Activated CD4-positive, alpha-beta T cell treated with anti-CD3 and anti-CD28 coated beads for 48 hours (primary cell): Measurements from ENCODE around the gene AGK.
A peak's percentile ranks its signal among the peaks of the same experiment; 100 is the strongest.
"Not testable (repeated sequence)": the region's sequence is repeated elsewhere in the genome, so short reads cannot be mapped to it uniquely, and the experiment has no call there.

Experiments
- DNase-seq: peaks from one replicate; pipeline ENCODE4 v3.0.0-alpha.2; 2020

AGK gene

DNA sequence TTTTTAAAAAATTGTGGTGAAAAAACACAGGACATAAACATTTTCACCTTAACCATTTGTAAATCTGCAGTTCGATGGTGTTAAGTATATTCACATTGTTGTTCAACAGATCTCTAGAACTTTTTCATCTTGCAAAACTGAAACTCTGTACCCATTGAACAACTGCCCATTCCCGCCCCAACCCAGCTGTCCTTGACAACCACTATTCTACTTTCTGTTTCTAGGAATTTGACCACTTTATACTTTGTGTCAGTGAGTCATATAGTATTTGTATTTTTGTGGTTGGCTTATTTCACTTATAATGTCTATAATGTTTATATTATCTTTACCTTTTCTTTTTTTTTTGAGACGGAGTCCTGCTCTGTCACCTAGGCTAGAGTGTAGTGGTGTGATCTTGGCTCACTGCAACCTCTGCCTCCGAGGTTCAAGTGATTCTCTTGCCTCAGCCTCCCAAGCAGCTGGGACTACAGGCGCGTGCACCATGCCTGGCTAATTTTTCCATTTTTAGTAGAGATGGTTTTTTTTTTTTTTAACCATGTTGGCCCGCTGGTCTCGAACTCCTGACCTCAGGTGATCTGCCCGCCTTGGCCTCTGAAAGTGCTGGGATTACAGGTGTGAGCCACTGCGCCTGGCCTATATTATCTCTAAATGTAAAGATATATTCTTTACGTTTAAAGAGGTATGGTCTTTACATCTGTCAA, 6.8 kb downstream of the AGK start:
- DNase-seq, result peak; percentile 44

DNA sequence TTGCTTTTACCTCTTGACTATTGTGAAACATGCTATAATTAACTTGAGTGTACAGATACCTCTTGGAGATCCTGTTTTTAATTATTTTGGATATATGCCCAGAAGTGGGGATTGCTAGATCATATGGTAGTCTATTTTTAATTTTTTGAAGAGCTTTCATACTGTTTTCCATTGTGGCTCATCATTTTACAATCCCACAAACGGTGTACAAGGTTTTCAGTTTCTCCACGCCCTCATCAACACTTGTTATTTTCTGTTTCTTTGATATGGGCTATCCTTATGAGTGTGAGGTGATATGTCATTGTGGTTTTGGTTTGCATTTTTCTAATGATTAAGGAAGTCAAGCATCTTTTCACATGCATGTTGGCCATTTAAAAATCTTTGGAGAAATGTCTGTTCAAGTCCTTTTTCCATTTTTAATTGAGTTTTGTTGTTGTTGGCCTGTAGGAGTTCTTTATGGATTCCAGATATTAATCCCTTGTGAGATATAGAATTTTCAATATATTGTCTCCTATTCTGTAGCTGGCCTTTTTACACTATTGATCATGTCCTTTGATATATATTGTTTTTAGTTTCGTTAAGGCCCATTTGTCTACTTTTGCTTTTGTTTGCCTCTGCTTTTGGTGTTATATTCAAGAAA, 7.5 kb downstream of the AGK start:
- DNase-seq, result peak; percentile 14

DNA sequence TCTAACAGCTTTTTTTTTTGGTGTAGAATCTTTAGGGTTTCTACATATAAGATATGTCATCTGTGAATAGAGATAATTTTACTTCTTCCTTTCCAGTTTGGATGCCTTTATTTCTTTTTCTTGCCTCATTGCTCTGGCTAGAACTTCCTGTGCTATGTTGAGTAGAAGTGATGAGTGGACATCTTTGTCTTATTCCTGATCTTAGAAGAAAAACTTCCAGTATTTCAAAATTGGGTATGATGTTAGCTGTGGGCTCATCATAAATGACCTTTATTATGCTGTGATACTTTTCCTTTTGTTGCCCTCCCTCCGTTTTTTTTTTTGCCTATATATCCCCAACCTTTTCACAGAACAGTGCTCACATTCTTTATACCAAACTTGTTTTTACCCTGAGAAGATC, 8.8 kb downstream of the AGK start:
- DNase-seq, result no peak

DNA sequence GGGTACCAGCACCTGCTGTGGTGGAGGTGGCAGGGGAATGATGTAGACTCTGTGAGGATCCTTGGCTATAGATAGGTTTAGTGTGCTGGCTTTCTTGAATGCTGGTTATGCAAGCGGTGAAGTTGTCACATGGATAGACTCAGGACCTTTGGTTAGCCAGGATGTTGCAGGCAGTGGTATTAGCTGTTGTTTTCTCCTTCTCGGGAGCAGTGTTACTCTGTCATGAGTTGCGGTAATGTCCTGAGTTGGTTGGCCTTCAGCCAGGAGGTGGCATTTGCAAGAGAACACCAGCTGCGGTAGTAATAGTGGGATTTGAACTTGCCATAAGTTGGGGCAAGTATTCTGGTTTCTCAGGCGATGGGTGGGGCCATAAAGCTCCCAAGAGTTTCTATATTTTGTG, 10.8 kb downstream of the AGK start:
- DNase-seq, result no peak

DNA sequence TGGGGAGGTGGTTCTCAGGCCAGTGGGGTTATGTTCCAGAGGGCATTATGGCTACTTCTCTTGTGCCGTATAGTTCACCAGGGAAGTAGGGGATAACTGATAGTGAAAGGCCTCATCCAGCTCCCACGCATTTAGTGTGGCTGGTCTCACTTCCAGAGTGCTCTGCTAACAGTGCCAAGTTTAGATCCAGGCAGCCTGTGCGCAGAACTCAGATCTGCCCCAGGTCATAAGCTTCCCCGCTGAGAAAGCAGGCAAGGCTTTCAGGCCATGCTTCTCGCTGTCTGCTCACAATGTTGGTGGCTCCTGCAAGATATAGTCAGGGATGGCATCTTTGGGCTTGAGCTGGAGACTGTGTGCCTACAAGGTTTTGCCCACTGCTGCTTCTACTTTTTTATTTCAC, 11.3 kb downstream of the AGK start:
- no peak for DNase-seq

DNA sequence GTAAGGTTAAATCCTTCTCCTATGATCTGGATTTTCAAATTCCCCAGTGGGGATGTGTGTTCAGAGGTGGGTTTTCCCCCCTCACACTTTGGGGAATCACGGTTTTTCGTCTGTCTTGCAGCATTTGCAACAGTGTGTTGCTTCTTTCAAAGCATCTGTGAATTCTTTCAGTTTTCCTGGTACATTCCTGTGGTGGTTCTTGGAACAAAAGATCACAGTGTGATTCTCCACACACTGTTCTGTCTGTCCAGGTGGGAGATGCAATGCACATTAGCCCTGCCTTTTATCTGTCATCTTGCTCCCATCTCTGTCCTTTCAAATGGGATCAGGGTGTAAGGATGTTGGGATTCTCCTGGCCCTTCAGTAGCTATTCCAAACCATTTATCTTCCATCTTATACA, 11.8 kb downstream of the AGK start:
- no peak for DNase-seq

DNA sequence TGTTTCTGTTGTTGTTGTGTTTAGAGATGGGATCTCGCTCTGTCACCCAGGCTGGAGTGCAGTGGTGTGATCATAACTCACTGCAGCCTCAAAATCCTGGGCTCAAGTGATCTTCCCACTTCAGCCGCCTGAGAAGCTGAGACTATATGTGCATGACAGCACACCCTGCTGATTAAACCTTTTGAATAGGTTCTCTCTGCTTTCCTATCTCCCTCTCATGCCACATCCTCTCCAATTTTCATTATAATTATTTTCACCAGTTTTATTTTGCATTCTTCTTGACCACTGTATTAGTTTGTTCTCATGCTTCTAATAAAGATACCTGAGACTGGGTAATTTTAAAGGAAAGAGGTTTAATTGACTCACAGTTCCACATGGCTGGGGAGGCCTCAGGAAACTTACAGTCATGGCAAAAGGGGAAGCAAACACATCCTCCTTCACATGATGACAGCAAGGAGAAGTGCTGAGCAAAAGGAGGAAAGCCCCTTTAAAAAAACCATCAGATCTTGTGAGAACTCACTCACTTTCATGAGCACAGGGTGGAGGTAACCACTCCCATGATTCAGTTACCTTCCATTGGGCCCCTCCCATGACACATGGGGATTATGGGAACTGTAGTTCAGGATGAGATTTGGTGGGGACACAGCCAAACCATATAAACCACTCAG, 12.9 kb downstream of the AGK start:
- peak; percentile 58 for DNase-seq

DNA sequence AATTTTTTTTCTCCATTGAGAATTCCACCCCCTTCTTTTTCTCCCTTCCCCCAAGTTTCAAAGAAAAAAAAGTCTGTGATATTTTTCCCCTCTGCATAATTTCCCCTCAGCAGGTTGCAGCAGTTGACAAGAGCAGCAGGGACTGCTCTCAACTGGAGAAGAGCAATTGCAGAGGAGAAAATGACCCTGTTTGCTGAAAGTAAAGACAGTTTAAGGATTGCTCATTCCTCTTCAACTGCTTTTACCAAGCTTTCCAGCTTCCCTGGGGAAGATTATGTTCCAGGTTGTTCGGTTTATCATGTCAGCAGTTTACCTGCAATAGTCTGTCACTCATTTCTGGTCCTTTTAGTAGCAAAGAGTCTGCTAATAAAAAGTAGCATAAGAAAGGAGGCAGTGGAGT, 16.2 kb downstream of the AGK start:
- DNase-seq, result no peak

DNA sequence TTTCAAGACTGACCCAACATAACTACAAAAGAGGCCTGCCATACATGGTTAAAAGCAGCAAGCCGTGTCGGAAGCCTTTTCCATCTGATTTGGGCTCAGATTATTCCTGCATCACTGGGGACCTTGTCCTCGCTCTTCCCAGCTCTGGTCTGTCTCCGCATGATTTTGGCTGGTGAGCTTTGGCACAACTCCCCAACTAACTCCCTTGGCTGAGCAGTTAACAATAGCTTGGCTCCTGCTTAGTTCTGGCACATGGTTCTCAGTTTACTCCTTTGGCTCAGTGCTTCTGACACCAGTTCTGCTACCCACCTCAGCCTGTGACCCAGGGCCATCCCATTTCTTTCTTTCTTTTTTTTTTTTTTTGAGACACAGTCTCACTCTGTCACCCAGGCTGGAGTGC, 17.0 kb downstream of the AGK start:
- DNase-seq, result no peak

DNA sequence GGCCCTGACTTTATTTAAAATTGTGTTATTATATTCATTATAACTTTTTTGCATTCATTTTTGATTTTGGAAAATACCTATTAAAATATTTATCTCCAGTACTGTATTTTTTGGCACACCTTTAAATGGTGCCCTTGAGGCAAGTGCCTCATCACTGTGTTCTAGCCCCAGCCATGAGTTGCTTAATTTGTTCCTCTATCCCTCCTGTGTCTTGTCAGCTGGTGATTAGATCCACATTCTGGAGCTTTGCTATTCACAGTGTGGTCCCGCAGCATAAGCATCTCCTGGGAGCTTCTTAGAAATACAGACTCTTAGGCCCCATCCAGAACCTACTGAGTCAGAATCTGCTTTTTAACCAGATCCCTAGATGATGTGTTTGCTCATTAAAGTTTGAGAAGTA, 19.8 kb downstream of the AGK start:
- no peak for DNase-seq

DNA sequence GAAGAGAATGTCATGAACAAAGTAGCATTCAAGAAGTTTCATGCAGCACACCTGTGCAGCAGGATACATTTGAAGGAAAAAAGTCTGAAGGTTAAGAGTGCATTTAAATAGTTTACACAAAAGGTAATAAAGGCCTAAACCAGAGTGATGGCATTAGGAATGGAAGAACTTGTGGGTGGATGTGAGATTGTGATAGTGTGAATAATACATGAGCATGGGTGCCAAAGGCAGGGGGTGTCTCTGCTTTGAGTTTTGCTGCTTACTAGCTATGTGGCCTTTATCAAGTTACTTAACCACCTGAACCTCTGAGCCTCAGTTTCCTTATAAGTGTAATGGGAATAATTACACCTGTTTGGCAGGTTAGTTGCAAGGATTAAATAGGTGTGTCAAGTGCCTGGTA, 21.0 kb downstream of the AGK start:
- DNase-seq, result no peak

DNA sequence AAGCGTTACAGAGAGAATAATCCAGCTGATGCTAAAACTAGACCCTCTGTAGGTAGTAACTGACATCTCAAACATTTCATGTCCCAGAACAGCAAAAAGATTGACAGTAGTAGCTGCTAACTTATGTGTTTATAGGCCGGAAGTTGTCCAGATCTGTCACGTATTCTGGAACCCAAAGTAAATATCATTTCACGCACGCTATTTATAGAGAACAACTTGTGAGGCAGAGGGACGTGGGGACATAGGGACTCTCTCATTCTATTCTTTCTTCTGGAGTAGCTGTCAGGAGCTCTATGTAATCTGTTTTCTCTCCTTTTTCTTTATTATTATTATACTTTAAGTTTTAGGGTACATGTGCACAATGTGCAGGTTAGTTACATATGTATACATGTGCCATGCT, 22.3 kb downstream of the AGK start:
- DNase-seq, result no peak

DNA sequence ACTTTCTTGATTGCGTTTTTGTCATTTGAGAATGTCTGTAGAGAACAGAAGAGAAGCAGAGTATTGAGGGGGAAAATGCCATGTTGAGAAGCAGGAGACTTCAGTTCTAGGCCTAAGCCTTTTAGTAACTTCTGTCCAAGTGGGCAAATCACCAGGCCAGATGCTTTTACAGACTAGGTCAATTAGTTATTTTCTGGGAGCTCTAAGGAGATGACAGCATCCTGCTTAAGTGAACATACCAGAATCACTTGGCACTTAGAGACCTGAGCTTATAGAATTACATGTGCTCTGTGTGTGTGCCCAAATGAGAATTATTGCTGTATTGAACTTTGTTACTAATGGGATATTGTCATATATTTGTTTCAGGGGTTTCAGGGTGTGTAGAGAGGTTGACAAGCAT, 24.0 kb downstream of the AGK start:
- no peak for DNase-seq

DNA sequence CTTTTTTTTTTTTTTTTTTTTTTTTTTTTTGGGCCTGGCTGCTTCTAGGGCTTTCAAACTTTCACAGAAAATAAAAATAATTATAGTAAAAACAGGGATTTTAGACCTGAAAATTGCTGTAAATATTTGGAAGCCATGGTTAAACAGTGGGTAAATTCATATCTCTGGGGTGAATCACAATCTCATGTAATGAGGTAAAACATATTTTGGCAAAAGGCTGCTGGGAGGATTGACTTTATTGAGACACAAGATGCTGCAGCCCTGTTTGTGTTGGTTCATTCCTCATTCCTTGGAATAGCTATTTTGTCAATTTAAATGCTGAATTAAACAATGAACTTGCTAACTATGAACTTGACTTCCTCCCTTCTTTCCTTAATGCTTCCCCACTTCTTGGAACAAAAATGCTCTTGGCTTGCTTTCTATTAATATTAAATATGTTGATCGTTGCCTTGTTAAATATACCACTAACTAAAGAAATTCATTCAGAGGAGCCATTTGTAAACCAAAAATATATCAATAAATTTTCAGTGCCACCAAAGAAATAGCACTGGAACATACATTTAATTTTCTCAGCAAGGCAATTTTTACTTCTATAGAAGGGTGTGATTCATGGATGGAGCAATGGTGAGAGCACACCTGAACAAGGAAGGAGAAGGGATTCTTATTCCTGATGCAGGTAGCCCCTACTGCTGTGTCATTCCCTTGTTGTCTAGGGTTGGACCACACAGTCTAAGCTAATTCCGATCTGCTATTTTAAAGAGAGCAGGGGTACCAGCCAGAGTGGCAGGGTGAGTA, 24.6 kb downstream of the AGK start:
- no peak for DNase-seq

DNA sequence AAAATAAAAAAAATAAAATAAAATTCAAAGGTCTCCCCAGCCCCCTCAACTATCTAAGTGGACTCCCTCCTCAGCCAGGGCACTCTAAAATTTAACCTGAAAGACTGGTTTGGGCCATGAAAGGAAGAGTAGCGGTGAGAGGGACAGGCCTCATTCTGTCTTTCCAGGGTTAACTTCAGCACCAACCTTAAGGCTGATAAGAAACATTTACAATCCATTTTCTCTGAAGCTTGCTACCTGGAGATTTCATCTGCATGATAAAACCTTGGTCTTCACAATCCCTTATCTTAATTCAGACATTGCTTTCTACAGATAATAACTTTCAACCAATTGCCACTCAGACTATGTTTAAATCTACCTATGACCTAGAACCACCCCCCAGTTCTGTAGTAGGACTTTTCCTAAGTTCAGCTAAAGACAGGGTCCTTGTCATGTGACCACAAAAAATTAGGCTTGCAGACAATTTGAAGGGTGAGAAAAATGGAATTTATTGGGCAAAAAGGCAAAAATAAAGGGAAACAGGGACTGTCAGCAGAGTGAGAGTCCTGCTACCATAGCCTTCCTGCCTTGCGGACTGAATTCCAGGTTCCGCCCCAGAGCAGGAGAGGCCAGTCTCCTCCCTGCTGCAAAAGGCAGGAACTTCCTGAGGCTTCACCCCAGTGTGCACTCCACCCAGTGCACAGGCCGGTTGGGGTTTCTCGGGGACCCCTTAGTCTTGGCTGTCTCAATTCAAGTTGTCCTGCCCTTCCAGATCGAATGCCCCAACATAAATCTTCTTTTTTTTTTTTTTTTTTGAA, 26.0 kb downstream of the AGK start:
- no peak for DNase-seq

DNA sequence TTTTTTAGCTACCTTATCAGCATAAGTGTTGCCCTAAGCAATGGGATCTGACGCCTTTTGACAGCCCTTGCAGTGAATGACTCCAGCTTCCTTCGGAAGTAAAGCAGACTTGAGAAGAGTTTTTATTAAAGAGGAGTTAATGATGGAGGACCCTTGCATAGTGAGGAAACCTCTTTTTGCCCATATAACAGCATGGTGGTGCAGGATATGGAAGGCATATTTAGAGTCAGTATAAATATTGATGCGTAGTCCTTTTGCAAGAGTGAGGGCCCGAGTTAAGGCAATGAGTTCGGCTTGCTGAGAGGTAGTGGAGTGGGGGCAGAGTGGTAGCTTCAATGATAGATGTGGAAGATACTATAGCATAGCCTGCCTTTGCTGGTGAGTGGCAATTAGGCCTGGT, 28.7 kb downstream of the AGK start:
- DNase-seq, result not testable (repeated sequence)

DNA sequence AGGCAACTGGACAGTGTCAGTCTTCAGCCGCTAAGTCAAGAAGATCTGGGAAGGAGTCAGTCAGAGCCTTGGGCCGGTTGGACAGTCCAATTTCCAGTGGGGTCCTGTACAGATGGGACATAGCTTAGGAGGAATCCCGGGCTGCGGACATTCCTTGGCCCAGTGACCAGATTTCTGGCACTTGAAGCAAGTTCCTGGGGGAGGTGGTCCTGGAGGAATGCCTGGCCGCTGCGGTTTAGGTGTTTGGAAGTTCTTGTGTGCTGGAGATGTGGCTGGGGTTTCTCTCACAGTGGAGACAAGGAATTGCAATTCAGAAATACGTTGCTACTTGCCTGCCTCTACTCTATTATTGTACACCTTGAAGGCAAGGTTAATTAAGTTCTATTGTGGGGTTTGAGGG, 30.9 kb downstream of the AGK start:
- DNase-seq, result not testable (repeated sequence)

DNA sequence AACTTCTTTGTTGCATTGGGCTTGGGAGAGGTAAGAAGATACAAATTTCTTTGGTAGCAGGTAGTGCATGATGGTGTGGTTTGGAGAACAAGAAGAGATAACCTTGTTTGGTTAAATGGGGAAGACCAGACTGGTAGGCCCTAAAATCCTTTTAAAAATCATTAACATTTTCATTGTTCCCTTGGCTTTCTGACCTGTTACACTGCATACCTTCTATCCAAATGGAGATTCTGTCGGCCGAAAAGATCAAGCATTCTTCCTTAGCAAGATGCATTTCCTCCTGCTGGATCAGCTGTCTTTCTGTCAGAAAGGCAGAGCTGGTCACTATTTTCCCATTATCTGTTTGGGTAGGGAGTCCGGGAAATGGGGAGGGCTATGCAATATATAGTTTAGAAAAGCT, 33.7 kb downstream of the AGK start:
- no peak for DNase-seq

DNA sequence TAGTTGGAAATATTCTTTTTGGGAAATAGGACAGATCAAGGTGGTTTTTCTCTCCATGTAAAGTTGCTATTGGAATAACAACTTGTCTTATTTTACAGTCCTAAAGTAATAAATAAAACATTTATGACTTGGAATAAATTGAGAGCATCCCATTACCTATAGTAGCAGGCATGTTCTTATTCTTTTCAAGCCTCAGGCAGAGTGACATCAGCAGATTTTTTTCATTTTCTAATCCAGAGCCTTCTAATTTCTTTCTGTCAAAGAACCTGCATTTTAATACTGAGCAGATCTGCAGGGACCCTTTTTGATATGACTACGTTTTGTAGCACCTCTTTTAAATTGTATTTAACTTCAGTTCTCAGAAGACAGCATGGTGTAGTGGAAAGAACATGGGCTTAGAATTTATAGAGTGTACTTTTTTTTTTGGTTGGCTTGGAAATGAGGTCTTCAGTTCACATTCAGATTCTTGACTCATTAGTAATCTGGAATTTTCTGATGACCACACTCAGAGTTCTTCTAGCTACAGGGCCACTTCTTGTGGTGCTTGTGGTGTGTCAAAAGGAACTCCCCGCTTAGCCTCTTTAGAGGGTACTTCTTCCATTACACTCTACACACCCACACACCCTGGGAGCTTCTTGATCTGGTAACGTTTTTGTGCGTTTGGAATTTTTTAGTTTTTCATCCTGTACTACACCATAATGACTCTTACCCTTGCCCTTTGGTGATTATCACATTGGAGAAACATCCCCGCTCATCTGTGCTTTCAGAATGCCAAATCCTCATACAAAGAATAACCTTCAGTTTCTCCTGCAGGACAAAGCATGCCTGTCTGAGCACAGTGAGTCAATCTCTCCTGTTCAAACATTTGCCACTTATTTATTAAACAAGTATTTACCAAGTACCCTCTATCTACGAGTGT, 34.6 kb downstream of the AGK start:
- DNase-seq, result peak; percentile 67

DNA sequence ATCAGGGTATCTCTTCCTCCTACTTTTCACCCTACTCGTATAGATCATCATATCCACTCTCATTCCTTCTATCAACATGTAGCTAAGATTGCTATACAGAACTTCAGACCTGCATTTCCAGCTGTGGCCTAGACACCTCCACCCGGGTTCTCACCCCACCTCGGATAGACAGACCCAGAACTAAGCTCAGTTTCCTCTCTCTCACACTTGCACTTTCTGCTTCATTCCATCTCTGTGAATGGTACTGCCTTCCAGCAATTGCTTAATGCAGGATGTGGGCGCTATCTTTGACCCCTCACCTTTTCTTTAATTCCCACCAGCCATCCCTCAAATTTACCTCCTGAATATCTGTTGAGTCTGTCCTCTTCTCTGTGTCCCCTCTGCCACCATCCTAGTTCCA, 35.7 kb downstream of the AGK start:
- no peak for DNase-seq

DNA sequence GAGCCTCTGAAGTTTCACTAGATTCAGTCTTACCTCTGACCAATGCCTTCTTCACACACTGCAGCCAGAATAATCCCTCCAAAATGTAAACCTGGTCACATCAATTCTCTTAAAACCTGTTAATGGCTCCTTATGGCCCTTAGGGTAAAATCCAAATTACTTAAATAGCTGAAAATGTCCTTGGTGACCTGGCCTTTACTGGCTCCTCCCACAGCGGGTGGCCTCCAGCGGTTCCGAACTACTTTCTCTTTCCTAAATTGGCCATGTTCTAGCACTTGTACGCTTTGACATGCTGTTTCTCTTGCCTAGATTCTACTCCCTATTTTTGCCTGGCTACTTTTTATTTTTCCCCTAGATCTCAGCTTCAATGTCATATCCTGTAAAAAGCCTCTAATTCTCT, 36.1 kb downstream of the AGK start:
- no peak for DNase-seq

DNA sequence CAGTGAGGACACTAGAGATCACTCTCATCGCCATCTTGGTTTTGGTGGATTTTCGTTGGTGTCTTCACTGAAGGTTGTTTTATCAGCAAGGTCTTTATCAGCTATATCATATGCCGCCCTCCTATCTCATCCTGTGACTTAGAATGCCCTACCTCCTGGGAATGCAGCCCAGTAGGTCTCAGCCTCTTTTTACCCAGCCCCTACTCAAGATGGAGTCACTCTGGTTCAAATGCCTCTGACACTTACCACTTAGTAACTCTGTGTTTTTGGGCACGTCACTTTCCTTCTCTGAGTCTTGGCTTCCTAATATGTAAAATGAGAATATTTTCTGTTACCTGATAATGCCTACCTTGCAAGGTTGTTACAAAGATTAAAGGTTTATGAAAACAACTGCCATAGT, 37.7 kb downstream of the AGK start:
- DNase-seq, result no peak
